Ovary (tissue), 9 donors: ENCODE measurements around the gene SLC17A5. TPM values are rescaled to one million over a fixed set of nuclear protein-coding genes. Genes with fewer than 3 reads are reported as not detected.

ENCODE experiments used
- DNase-seq, 5 donors: peaks; one replicate each; pipeline ENCODE4 v3.0.0-alpha.2; 2019 to 2020
- H3K27ac ChIP-seq, 2 donors: fragments of 200-600 bp; one replicate each; pipeline versions ENCODE4 v1.5.1 to v1.8.0; 2019 to 2022
- H3K27me3 ChIP-seq: fragments of 200-600 bp; one replicate; pipeline ENCODE4 v1.8.0; 2022
- H3K36me3 ChIP-seq: fragments of 200-600 bp; sonication (generic); one replicate; pipeline ENCODE4 v1.5.1; 2019
- H3K4me1 ChIP-seq: one replicate; pipeline ENCODE4 v1.8.1; 2013; ENCODE audit warnings: mild to moderate bottlenecking, moderate library complexity; ENCODE audit not compliant: insufficient read depth
- H3K4me3 ChIP-seq: fragments of 200-600 bp; sonication (generic); one replicate; pipeline ENCODE4 v1.5.1; 2017
- H3K9me3 ChIP-seq, 2 donors: fragments of 200-600 bp in 1 of 2; sonication (generic) in 1 of 2; one replicate each; pipeline versions ENCODE4 v1.5.1 to v1.8.1; 2013 to 2019; ENCODE audit warnings: mild to moderate bottlenecking in 1 of 2, moderate library complexity in 1 of 2
- EP300 ChIP-seq: sonication (generic); formaldehyde crosslinking; IDR thresholded peaks from one replicate; pipeline ENCODE4 v1.6.1; 2017; ENCODE audit warnings: antibody characterized with exemption
- POLR2A ChIP-seq: fragments of 450-650 bp; IDR thresholded peaks from one replicate; pipeline ENCODE4 v1.6.1; 2017; ENCODE audit warnings: antibody characterized with exemption, mild to moderate bottlenecking, moderate library complexity
- WGBS, 3 donors: extraction: QIAGEN DNeasy Blood & Tissue Kit in 1 of 3; methylation state at CpG; one replicate each; pipeline versions ENCODE4 v1.1.5 to v1.1.7; 2013 to 2017; 5-methylcytosine and 5-hydroxymethylcytosine counted together
- intact Hi-C, 4 donors: fragments of 100-400 bp; cut with DNase I; formaldehyde crosslinking; loops; one replicate each; pipeline versions ENCODE4 v1.11.0 to v1.15.1; 2022 to 2023
- polyA plus RNA-seq, 2 donors: library from polyadenylated mRNA; stranded (reverse); fragments of 200-250 nt in 1 of 2; fragments of 350-450 nt in 1 of 2; fragmentation: Illumina TruSeq in 1 of 2; extraction: RNeasy Lipid Tissue Mini Kit (QIAGEN cat#74804) in 1 of 2; gene quantifications; one replicate each; pipeline ENCODE4 v1.2.3, GENCODE V29; 2013 to 2014
- total RNA-seq, 7 donors: library from RNA; depleted of rRNA in 2 of 7; stranded (reverse); fragments of >200 nt in 2 of 7; fragmentation: NEBNext Ultra II Directional in 3 of 7; extraction: Animal tissue kit (Norgen Biotek cat#: 25700) in 3 of 7; gene quantifications; one replicate each; pipeline versions ENCODE4 v1.1.0 to v1.2.4, GENCODE V29; 2016 to 2023
- TF ChIP-seq, protein P1 (sequence below), 3 donors: fragments of 450-650 bp in 2 of 3; fragments of 200-600 bp in 1 of 3; IDR thresholded peaks; one replicate each; pipeline versions ENCODE4 v1.5.1 to v1.8.0; 2016 to 2022; ENCODE audit warnings: antibody characterized with exemption in 3 of 3, mild to moderate bottlenecking in 1 of 3
- donor health status: DM: no; HTN: no; CAD: no; lungs with moderate emphysema.
- donor health status: DM: no; HTN: no; CAD: no.
- donor health status: Bipolar disorder and iron deficiency.
- donor health status: DM: yes; HTN: yes; CAD: no.
- donor health status: DM: no; HTN: no; CAD: no.
- donor health status: DM: yes; HTN: yes; CAD: no.

The SLC17A5 gene
- total and polyA plus RNA-seq, 9 donors, result 4.3 to 18.3 (median 7.0) TPM

DNA sequence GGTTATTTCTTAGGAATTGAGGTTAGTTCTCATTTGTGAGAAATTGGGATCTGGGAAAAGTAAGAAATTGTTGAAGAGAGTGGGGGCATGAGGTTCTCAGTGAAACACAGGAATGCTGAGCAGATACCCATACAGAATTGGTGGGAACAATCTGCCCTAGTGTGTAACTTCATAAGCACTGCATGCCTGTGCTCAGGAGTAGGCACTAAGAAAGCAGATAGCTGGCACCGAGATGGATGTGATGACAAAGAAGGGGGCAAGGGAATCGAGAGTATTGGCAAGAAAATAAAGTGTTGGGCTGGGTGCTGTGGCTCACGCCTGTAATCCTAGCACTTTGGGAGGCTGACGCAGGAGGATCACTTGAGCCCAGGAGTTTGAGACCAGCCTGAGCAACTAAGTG is 4.0 kb downstream of the SLC17A5 start:
- intact Hi-C loops, result no loop called here

GRCh38 chr6:73648166-73648565 is 5.6 kb downstream of the SLC17A5 start:
- Histone ChIP-seq H3K27ac (no peak overlapping the region), H3K27me3 (no peaks in the 10 kb centered on the region), H3K4me1 (no peaks in the 10 kb centered on the region), H3K36me3 (no peaks in the 10 kb centered on the region), H3K9me3 (no peaks in the 10 kb centered on the region), H3K4me3 (no peak overlapping the region)
- DNase-seq, result no peak
- TF ChIP-seq, protein P1, sequence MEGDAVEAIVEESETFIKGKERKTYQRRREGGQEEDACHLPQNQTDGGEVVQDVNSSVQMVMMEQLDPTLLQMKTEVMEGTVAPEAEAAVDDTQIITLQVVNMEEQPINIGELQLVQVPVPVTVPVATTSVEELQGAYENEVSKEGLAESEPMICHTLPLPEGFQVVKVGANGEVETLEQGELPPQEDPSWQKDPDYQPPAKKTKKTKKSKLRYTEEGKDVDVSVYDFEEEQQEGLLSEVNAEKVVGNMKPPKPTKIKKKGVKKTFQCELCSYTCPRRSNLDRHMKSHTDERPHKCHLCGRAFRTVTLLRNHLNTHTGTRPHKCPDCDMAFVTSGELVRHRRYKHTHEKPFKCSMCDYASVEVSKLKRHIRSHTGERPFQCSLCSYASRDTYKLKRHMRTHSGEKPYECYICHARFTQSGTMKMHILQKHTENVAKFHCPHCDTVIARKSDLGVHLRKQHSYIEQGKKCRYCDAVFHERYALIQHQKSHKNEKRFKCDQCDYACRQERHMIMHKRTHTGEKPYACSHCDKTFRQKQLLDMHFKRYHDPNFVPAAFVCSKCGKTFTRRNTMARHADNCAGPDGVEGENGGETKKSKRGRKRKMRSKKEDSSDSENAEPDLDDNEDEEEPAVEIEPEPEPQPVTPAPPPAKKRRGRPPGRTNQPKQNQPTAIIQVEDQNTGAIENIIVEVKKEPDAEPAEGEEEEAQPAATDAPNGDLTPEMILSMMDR (IDR thresholded peaks at IDR 0.05), result no peak
- TF ChIP-seq EP300 (no peak), POLR2A (no peak)
- intact Hi-C loops, result no loop called here

More for the DNA sequence above, 4.0 kb downstream of the SLC17A5 start:
- H3K4me1 ChIP-seq, result peaks cover under 1% of the 10 kb centered on the region
- 66 to 70% (median 66%) methylated on average over 4 of the region's 4 CpGs for WGBS, 3 donors
- H3K4me3 ChIP-seq, result no peak overlapping the region
- no peaks in the 10 kb centered on the region for H3K36me3 ChIP-seq
- no peak for DNase-seq
- TF ChIP-seq, protein P1 (IDR thresholded peaks at IDR 0.05), result no peak
- TF ChIP-seq POLR2A, result no peak
- TF ChIP-seq EP300, result no peak
- no peaks in the 10 kb centered on the region for H3K9me3 ChIP-seq
- no peak overlapping the region for H3K27ac ChIP-seq
- no peaks in the 10 kb centered on the region for H3K27me3 ChIP-seq

DNA sequence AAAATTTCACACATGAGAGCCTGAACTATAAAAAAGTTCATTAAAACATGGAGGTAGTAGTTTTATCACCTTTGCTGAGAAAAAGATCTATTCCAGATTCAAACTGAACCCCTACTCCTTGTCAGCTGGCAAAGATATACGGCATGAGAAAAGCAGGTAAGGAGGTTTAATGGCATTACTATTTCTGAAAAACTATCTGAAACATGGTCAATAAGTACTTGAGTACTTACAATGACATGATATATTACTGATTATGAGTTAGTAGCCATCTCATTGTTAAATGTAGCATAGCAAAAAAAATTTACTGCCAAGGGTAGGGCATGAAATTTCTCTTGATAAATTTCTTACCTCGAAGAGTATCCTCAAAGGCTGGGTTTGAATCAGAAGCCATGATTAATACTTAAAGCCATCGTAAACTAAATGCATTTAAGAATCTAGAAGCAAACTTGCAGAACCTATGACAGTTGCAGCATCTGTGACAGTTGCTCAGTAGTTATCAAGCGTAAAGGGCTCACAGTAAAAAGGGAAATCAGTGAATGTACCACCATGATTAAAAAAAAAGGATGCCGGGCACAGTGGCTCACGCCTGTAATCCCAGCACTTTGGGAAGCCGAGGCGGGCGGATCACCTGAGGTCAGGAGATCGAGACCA is 8.7 kb downstream of the SLC17A5 start:
- H3K4me3 ChIP-seq, result peak overlapping the region; percentile 29
- 30 to 40% (median 38%) methylated on average over 10 of the region's 10 CpGs for WGBS, 3 donors
- TF ChIP-seq POLR2A, result no peak
- TF ChIP-seq, protein P1 (IDR thresholded peaks at IDR 0.05), result no peak
- no peak for TF ChIP-seq EP300
- H3K36me3 ChIP-seq, result no peaks in the 10 kb centered on the region
- DNase-seq, result no peak
- no peaks in the 10 kb centered on the region for H3K27me3 ChIP-seq
- intact Hi-C loops, result no loop called here
- no peaks in the 10 kb centered on the region for H3K4me1 ChIP-seq
- no peak overlapping the region for H3K27ac ChIP-seq
- H3K9me3 ChIP-seq, result no peaks in the 10 kb centered on the region

DNA sequence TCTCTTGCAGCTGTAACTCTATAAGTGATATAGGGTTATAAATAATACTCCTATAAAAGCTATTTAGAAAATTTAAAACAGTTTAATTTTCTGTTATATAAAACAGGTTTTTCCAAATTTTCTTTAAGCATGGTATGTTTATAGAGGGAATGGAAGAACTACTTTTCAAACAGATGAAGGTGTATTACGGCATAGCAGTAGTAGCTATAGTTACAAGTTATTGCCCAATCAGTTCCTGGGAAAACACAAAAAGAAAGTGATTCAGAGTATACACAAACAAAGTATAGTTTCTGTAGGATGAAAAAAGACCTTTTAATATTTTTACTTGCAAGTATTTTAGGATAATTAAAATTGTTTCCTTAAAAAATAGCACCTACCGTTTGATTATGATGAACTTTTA is 9.8 kb downstream of the SLC17A5 start:
- DNase-seq, result no peak
- no peaks in the 10 kb centered on the region for H3K4me1 ChIP-seq
- H3K27ac ChIP-seq, result no peak overlapping the region
- intact Hi-C loops, result no loop called here
- WGBS, 3 donors, result 89 to 97% (median 93%) methylated on average over 2 of the region's 2 CpGs
- H3K27me3 ChIP-seq, result no peaks in the 10 kb centered on the region
- TF ChIP-seq POLR2A, result no peak
- TF ChIP-seq EP300, result no peak
- TF ChIP-seq, protein P1 (IDR thresholded peaks at IDR 0.05), result no peak
- H3K4me3 ChIP-seq, result no peak overlapping the region
- no peaks in the 10 kb centered on the region for H3K36me3 ChIP-seq
- no peaks in the 10 kb centered on the region for H3K9me3 ChIP-seq
